ENCODE measurements around the gene ARHGEF6.

The ARHGEF6 gene

GRCh38 chrX:136626237-136626636 lies 154.5 kb downstream of the ARHGEF6 start:
- no peak for TF ChIP-seq CTCF (conservative IDR thresholded peaks at IDR 0.05)
- no peak overlapping the region for H3K27ac ChIP-seq

- no peak overlapping the region for H3K27ac ChIP-seq
- TF ChIP-seq CTCF (conservative IDR thresholded peaks at IDR 0.05), result no peak
- TF ChIP-seq ZFX (IDR thresholded peaks at IDR 0.05), result no peak
These were observed 155.5 kb downstream of the ARHGEF6 start for GRCh38 chrX:136625246-136625645.

GRCh38 chrX:136623396-136623795 lies 157.3 kb downstream of the ARHGEF6 start:
- TF ChIP-seq ZFX (IDR thresholded peaks at IDR 0.05) (no peak), CTCF (conservative IDR thresholded peaks at IDR 0.05) (no peak)
- H3K27ac ChIP-seq, result no peak overlapping the region

GRCh38 chrX:136622568-136622967 lies 158.2 kb downstream of the ARHGEF6 start:
- H3K27ac ChIP-seq, result no peak overlapping the region
- TF ChIP-seq CTCF (conservative IDR thresholded peaks at IDR 0.05) (no peak), ZFX (IDR thresholded peaks at IDR 0.05) (no peak)

GRCh38 chrX:136620780-136621179 lies 160.0 kb downstream of the ARHGEF6 start:
- no peak for TF ChIP-seq ZFX (IDR thresholded peaks at IDR 0.05)
- TF ChIP-seq CTCF (conservative IDR thresholded peaks at IDR 0.05), result no peak
- H3K27ac ChIP-seq, result no peak overlapping the region

- no peak overlapping the region for H3K27ac ChIP-seq
These were observed 160.7 kb downstream of the ARHGEF6 start for GRCh38 chrX:136619899-136620505.

More at GRCh38 chrX:136619899-136620505, 160.7 kb downstream of the ARHGEF6 start:
- TF ChIP-seq ZFX (IDR thresholded peaks at IDR 0.05) (no peak), CTCF (conservative IDR thresholded peaks at IDR 0.05) (no peak)

Measured in C4-2B (cell line).